ENCODE data around the gene SLC25A43.

The SLC25A43 gene

GRCh38 chrX:119393144-119393543 lies 6.0 kb upstream of the SLC25A43 start:
- no peak overlapping the region for H3K4me3 ChIP-seq (replicated peaks; ENCODE audit: low read depth, low read length)
- no peak for TF ChIP-seq CTCF (IDR thresholded peaks at IDR 0.05; ENCODE audit: low read length, missing control alignments)

GRCh38 chrX:119398587-119398973 lies 556 bp upstream of the SLC25A43 start:
- TF ChIP-seq CTCF (IDR thresholded peaks at IDR 0.05; ENCODE audit: low read length, missing control alignments) = no peak
- peak overlapping the region; percentile 58 for H3K4me3 ChIP-seq (replicated peaks; ENCODE audit: low read depth, low read length)
- peak; percentile 17 for DNase-seq (ENCODE audit: low read depth)

More at GRCh38 chrX:119393144-119393543, 6.0 kb upstream of the SLC25A43 start:
- DNase-seq (ENCODE audit: low read depth) = no peak

GRCh38 chrX:119399772-119400101 lies 601 bp downstream of the SLC25A43 start:
- peak overlapping the region; percentile 58 for H3K4me3 ChIP-seq (replicated peaks; ENCODE audit: low read depth, low read length)
- TF ChIP-seq CTCF (IDR thresholded peaks at IDR 0.05; ENCODE audit: low read length, missing control alignments) = no peak
- peak; percentile 20 for DNase-seq (ENCODE audit: low read depth)

GRCh38 chrX:119401569-119401968 lies 2.4 kb downstream of the SLC25A43 start:
- TF ChIP-seq CTCF (IDR thresholded peaks at IDR 0.05; ENCODE audit: low read length, missing control alignments) = no peak
- no peak overlapping the region for H3K4me3 ChIP-seq (replicated peaks; ENCODE audit: low read depth, low read length)
- DNase-seq (ENCODE audit: low read depth) = no peak

GRCh38 chrX:119402588-119402987 lies 3.5 kb downstream of the SLC25A43 start:
- no peak for DNase-seq (ENCODE audit: low read depth)
- no peak overlapping the region for H3K4me3 ChIP-seq (replicated peaks; ENCODE audit: low read depth, low read length)
- no peak for TF ChIP-seq CTCF (IDR thresholded peaks at IDR 0.05; ENCODE audit: low read length, missing control alignments)

GRCh38 chrX:119406776-119407175 lies 7.6 kb downstream of the SLC25A43 start:
- DNase-seq (ENCODE audit: low read depth) = peak; percentile 5
- H3K4me3 ChIP-seq (replicated peaks; ENCODE audit: low read depth, low read length) = no peak overlapping the region
- no peak for TF ChIP-seq CTCF (IDR thresholded peaks at IDR 0.05; ENCODE audit: low read length, missing control alignments)

GRCh38 chrX:119407681-119408080 lies 8.5 kb downstream of the SLC25A43 start:
- DNase-seq (ENCODE audit: low read depth) = no peak

More at GRCh38 chrX:119407681-119408080, 8.5 kb downstream of the SLC25A43 start:
- no peak for TF ChIP-seq CTCF (IDR thresholded peaks at IDR 0.05; ENCODE audit: low read length, missing control alignments)
- no peak overlapping the region for H3K4me3 ChIP-seq (replicated peaks; ENCODE audit: low read depth, low read length)
